ENCODE results near the gene TMEM92. TPM values are rescaled to one million over a fixed set of nuclear protein-coding genes. Genes with fewer than 3 reads are reported as not detected.

Gene TMEM92
- total RNA-seq, 1 experiment from 2014 or later: 6.9 TPM

GRCh38 chr17:50273654-50274040 lies 619 bp upstream of the TMEM92 start:
- CTCF ChIA-PET: interaction anchor here (1.0 to 2.3 kb wide), 2 partner anchors 73 to 104 kb away, joined by 3 to 28 read pairs; no protein-coding TSS in a partner anchor
- H3K9me3 ChIP-seq (ENCODE audit: low read length): no peaks in the 10 kb centered on the region
- H3K79me2 ChIP-seq (ENCODE audit: low read length): peaks cover 8% of the 10 kb centered on the region; the same call in 1 of the 2 replicates
- H4K20me1 ChIP-seq (ENCODE audit: low read length): no peaks in the 10 kb centered on the region
- H2AFZ ChIP-seq (ENCODE audit: low read length): peak overlapping the region; percentile 85
- H3K9ac ChIP-seq (ENCODE audit: low read length): peak overlapping the region; percentile 46
- H3K4me3 ChIP-seq (ENCODE audit: low read length): peak overlapping the region; percentile 76
- POLR2A ChIA-PET (ENCODE audit: unreplicated experiment): interaction anchor here (0.7 kb wide), 1 partner anchor 73 kb away, joined by 4 read pairs; no protein-coding TSS in a partner anchor
- peaks cover 50% of the 10 kb centered on the region for H3K4me1 ChIP-seq (ENCODE audit: insufficient read depth, low read length)
- H3F3A ChIP-seq (ENCODE audit: low read length, unreplicated experiment): no peaks in the 10 kb centered on the region
- H3K4me2 ChIP-seq (ENCODE audit: low read length): peak overlapping the region; percentile 87
- H3K9me2 ChIP-seq (replicated peaks; ENCODE audit: low read length): no peaks in the 10 kb centered on the region
- H3K27me3 ChIP-seq (ENCODE audit: low read length): no peaks in the 10 kb centered on the region
- no TSS peak for BruUV-seq (replicated peaks)
- ATAC-seq: no peak
- TF ChIP-seq EZH2 (IDR thresholded peaks at IDR 0.05; ENCODE audit: low read length, unreplicated experiment): no peak
- no peak for TF ChIP-seq CTCF (conservative IDR thresholded peaks at IDR 0.05; ENCODE audit: low read depth, low read length)
- no peak for TF ChIP-seq EZH2phosphoT487 (IDR thresholded peaks at IDR 0.05; ENCODE audit: borderline replicate concordance, low read length)
- intact Hi-C loops (cut with micrococcal nuclease): loop anchor here (1.0 to 5.0 kb wide), 3 partner anchors 24 to 73 kb away; no protein-coding TSS in a partner anchor
- no peaks in the 10 kb centered on the region for H3K36me3 ChIP-seq (ENCODE audit: low read depth, low read length)
- no peak for DNase-seq
- H3K27ac ChIP-seq (ENCODE audit: low read length): no peak overlapping the region

GRCh38 chr17:50274897-50275221 lies 593 bp downstream of the TMEM92 start:
- Histone ChIP-seq H3K27me3 (ENCODE audit: low read length) (no peaks in the 10 kb centered on the region), H4K20me1 (ENCODE audit: low read length) (no peaks in the 10 kb centered on the region), H3K9me2 (replicated peaks; ENCODE audit: low read length) (no peaks in the 10 kb centered on the region), H3K9me3 (ENCODE audit: low read length) (no peaks in the 10 kb centered on the region), H3K9ac (ENCODE audit: low read length) (peak overlapping the region; percentile 9), H3K4me3 (ENCODE audit: low read length) (peak overlapping the region; percentile 64), H2AFZ (ENCODE audit: low read length) (no peak overlapping the region; the same call in 1 of the 2 replicates), H3K4me2 (ENCODE audit: low read length) (peak overlapping the region; percentile 87), H3K27ac (ENCODE audit: low read length) (0 out of 2 replicates have a peak overlapping the region, but pooled peaks have one; percentile 8), H3K79me2 (ENCODE audit: low read length) (peaks cover 8% of the 10 kb centered on the region; the same call in 1 of the 2 replicates), H3F3A (ENCODE audit: low read length, unreplicated experiment) (no peaks in the 10 kb centered on the region), H3K36me3 (ENCODE audit: low read depth, low read length) (0 out of 2 replicates have a peak, but pooled peaks cover 3% of the 10 kb centered on the region), H3K4me1 (ENCODE audit: insufficient read depth, low read length) (peaks cover 62% of the 10 kb centered on the region)
- DNase-seq: no peak
- intact Hi-C loops (cut with micrococcal nuclease): loop anchor here (1.0 to 5.0 kb wide), 2 partner anchors 22 to 58 kb away; no protein-coding TSS in a partner anchor
- ATAC-seq: no peak
- ChIA-PET CTCF (interaction anchor here (0.8 to 2.3 kb wide), 2 partner anchors 22 to 75 kb away, joined by 3 to 28 read pairs; no protein-coding TSS in a partner anchor), POLR2A (ENCODE audit: unreplicated experiment) (interaction anchor here (0.6 kb wide), 1 partner anchor 22 kb away, joined by 5 read pairs; no protein-coding TSS in a partner anchor)
- no TSS peak for BruUV-seq (replicated peaks)
- TF ChIP-seq EZH2phosphoT487 (IDR thresholded peaks at IDR 0.05; ENCODE audit: borderline replicate concordance, low read length) (no peak), CTCF (conservative IDR thresholded peaks at IDR 0.05; ENCODE audit: low read depth, low read length) (no peak), EZH2 (IDR thresholded peaks at IDR 0.05; ENCODE audit: low read length, unreplicated experiment) (no peak)

GRCh38 chr17:50275279-50275678 lies 1.0 kb downstream of the TMEM92 start:
- Histone ChIP-seq H3K27me3 (ENCODE audit: low read length) (no peaks in the 10 kb centered on the region), H3K4me1 (ENCODE audit: insufficient read depth, low read length) (peaks cover 65% of the 10 kb centered on the region), H3F3A (ENCODE audit: low read length, unreplicated experiment) (no peaks in the 10 kb centered on the region), H4K20me1 (ENCODE audit: low read length) (no peaks in the 10 kb centered on the region), H3K79me2 (ENCODE audit: low read length) (peaks cover 8% of the 10 kb centered on the region; the same call in 1 of the 2 replicates), H3K9me3 (ENCODE audit: low read length) (no peaks in the 10 kb centered on the region), H3K9ac (ENCODE audit: low read length) (no peak overlapping the region), H3K27ac (ENCODE audit: low read length) (no peak overlapping the region), H3K4me2 (ENCODE audit: low read length) (peak overlapping the region; percentile 87), H3K9me2 (replicated peaks; ENCODE audit: low read length) (no peaks in the 10 kb centered on the region), H2AFZ (ENCODE audit: low read length) (no peak overlapping the region), H3K4me3 (ENCODE audit: low read length) (peak overlapping the region; percentile 64; the same call in 1 of the 2 replicates), H3K36me3 (ENCODE audit: low read depth, low read length) (0 out of 2 replicates have a peak, but pooled peaks cover 3% of the 10 kb centered on the region)
- no peak for TF ChIP-seq EZH2 (IDR thresholded peaks at IDR 0.05; ENCODE audit: low read length, unreplicated experiment)
- no peak for TF ChIP-seq EZH2phosphoT487 (IDR thresholded peaks at IDR 0.05; ENCODE audit: borderline replicate concordance, low read length)
- no peak for TF ChIP-seq CTCF (conservative IDR thresholded peaks at IDR 0.05; ENCODE audit: low read depth, low read length)
- DNase-seq: no peak
- ChIA-PET CTCF (no interaction called here), POLR2A (ENCODE audit: unreplicated experiment) (no interaction called here)
- no peak for ATAC-seq
- intact Hi-C loops (cut with micrococcal nuclease): no loop called here
- BruUV-seq (replicated peaks): TSS peak; percentile 43
